ENCODE results near the gene PPM1L.

Gene PPM1L

GRCh38 chr3:160735826-160736225 lies 20.2 kb upstream of the PPM1L start (continued):
- TF ChIP-seq ZNF8 (CRISPR knock-in tag; IDR thresholded peaks at IDR 0.05) = no peak
- no peak for TF ChIP-seq PPARA (CRISPR knock-in tag; IDR thresholded peaks at IDR 0.05; ENCODE audit: borderline replicate concordance)
- no peak for TF ChIP-seq TSHZ2 (CRISPR knock-in tag; IDR thresholded peaks at IDR 0.05)
- TF ChIP-seq ZFP3 (CRISPR knock-in tag; IDR thresholded peaks at IDR 0.05) = no peak

DNA sequence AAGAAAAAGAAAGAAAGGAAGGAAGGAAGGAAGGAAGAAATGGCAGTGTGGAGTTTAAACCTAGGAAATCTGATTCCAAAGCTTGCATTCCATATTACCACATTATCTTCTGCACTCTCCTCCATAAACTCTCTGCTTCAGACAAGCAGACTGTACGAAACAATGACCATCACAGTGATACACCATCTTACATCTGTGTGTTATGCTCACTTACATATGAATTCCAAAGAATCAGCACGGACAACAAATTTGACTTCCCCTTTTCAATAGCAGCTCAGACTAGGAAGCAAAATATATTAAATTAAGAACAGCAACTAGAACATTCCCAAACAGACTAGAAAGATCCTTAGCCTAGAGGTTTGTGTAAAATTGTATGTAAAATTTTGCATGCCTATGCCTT lies 18.0 kb upstream of the PPM1L start:
- ATAC-seq = no peak
- TF ChIP-seq ZNF8 (CRISPR knock-in tag; IDR thresholded peaks at IDR 0.05) (no peak), CSDC2 (CRISPR knock-in tag; IDR thresholded peaks at IDR 0.05) (no peak), ZC3H10 (CRISPR knock-in tag; IDR thresholded peaks at IDR 0.05) (no peak), GLIS3 (CRISPR knock-in tag; IDR thresholded peaks at IDR 0.05) (no peak), RARB (CRISPR knock-in tag; IDR thresholded peaks at IDR 0.05) (no peak), ISL1 (CRISPR knock-in tag; IDR thresholded peaks at IDR 0.05) (no peak), ZNF70 (CRISPR knock-in tag; IDR thresholded peaks at IDR 0.05) (no peak), CSRNP3 (CRISPR knock-in tag; IDR thresholded peaks at IDR 0.05) (no peak)

DNA sequence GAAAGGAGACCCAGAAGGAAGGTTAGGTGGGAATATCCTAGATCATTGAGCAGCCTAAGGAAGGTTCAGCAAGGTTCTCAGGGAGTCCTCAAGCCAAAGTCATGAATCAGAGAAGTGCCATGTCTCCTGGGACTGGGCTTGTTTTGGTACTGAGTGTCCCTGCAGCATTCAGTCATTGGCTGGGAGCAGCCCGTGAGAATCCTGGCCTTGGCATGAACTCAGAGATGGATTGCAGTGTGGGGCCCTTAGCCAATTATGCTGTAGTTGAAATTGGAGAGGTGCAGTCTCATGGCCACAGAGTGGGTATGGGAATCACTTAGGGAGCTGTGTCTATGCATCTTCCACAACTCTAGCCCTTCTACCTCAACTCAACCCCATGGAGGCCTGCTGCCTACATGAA lies 17.0 kb upstream of the PPM1L start:
- no peak for ATAC-seq
- TF ChIP-seq ZNF565 (CRISPR knock-in tag; conservative IDR thresholded peaks at IDR 0.05; ENCODE audit: low read depth) = no peak
- no peak for TF ChIP-seq ZNF70 (CRISPR knock-in tag; IDR thresholded peaks at IDR 0.05)
- no peak for TF ChIP-seq OSR1 (CRISPR knock-in tag; IDR thresholded peaks at IDR 0.05)
- TF ChIP-seq ZC3H10 (CRISPR knock-in tag; IDR thresholded peaks at IDR 0.05) = no peak
- no peak for TF ChIP-seq ESRRG (CRISPR knock-in tag; IDR thresholded peaks at IDR 0.05)
- no peak for TF ChIP-seq RARB (CRISPR knock-in tag; IDR thresholded peaks at IDR 0.05)
- TF ChIP-seq ZNF8 (CRISPR knock-in tag; IDR thresholded peaks at IDR 0.05) = no peak
- no peak for TF ChIP-seq POU6F1 (CRISPR knock-in tag; IDR thresholded peaks at IDR 0.05; ENCODE audit: borderline replicate concordance, low read depth)
- TF ChIP-seq ARNTL (CRISPR knock-in tag; IDR thresholded peaks at IDR 0.05; ENCODE audit: borderline replicate concordance, low read depth) = no peak
- TF ChIP-seq SNAI2 (CRISPR knock-in tag; IDR thresholded peaks at IDR 0.05) = no peak
- no peak for TF ChIP-seq TCF4 (CRISPR knock-in tag; IDR thresholded peaks at IDR 0.05; ENCODE audit: borderline replicate concordance)
- no peak for TF ChIP-seq ISL1 (CRISPR knock-in tag; IDR thresholded peaks at IDR 0.05)
- TF ChIP-seq CREB5 (CRISPR knock-in tag; IDR thresholded peaks at IDR 0.05; ENCODE audit: low read depth) = no peak
- TF ChIP-seq CSDC2 (CRISPR knock-in tag; IDR thresholded peaks at IDR 0.05) = no peak

- TF ChIP-seq ARNTL (CRISPR knock-in tag; IDR thresholded peaks at IDR 0.05; ENCODE audit: borderline replicate concordance, low read depth) (no peak), CSDC2 (CRISPR knock-in tag; IDR thresholded peaks at IDR 0.05) (no peak), TSHZ2 (CRISPR knock-in tag; IDR thresholded peaks at IDR 0.05) (no peak), BACH2 (CRISPR knock-in tag; IDR thresholded peaks at IDR 0.05; ENCODE audit: borderline replicate concordance) (no peak), ZC3H10 (CRISPR knock-in tag; IDR thresholded peaks at IDR 0.05) (no peak), GLIS3 (CRISPR knock-in tag; IDR thresholded peaks at IDR 0.05) (no peak), SNAI2 (CRISPR knock-in tag; IDR thresholded peaks at IDR 0.05) (no peak), PATZ1 (CRISPR knock-in tag; IDR thresholded peaks at IDR 0.05; ENCODE audit: borderline replicate concordance) (no peak)
- ATAC-seq = no peak
Observed at GRCh38 chr3:160746976-160747375, 9.1 kb upstream of the PPM1L start.

Measured in SK-N-SH treated with all-trans-retinoic acid at 6 μM for 48 hours (cell line).